Astrocyte of the hippocampus (primary cell): ENCODE measurements around the gene IRAK1BP1.
A peak's percentile ranks its signal among the peaks of the same experiment; 100 is the strongest.
"Not testable (repeated sequence)": the region's sequence is repeated elsewhere in the genome, so short reads cannot be mapped to it uniquely, and the experiment has no call there.

ENCODE experiments used
- DNase-seq: peaks from one replicate; pipeline ENCODE4 v3.0.0; 2011; ENCODE audit warnings: low read depth, low spot score

IRAK1BP1 gene, protein sequence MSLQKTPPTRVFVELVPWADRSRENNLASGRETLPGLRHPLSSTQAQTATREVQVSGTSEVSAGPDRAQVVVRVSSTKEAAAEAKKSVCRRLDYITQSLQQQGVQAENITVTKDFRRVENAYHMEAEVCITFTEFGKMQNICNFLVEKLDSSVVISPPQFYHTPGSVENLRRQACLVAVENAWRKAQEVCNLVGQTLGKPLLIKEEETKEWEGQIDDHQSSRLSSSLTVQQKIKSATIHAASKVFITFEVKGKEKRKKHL

DNA sequence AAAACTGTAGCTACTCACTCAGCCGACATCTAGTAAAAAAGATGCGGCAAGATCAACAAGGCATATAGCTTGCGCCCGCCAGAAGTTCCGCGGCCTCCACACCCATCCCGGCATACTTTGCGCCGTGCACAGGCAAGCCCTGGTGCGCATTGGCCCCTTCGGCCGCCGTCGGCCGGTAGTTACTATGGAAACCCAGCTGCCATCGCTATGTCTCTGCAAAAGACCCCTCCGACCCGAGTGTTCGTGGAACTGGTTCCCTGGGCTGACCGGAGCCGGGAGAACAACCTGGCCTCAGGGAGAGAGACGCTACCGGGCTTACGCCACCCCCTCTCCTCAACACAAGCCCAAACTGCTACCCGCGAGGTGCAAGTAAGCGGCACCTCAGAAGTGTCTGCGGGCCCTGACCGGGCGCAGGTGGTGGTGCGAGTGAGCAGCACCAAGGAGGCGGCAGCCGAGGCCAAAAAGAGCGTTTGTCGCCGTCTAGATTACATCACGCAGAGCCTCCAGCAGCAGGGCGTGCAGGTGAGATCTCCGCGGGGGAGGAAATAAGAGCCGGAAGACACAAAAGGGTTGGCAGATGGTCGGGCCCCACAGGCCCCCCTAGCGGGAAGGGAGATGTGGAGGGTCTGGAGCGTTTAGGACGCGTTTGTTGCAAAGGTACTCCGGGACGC, at the start of gene IRAK1BP1:
Gene IRAK1BP1, plus strand, starts transcription at position 182 of the 671 bp plus-strand sequence. Its CDS starts 26 bp downstream, at position 208.
- peak; percentile 93 for DNase-seq

DNA sequence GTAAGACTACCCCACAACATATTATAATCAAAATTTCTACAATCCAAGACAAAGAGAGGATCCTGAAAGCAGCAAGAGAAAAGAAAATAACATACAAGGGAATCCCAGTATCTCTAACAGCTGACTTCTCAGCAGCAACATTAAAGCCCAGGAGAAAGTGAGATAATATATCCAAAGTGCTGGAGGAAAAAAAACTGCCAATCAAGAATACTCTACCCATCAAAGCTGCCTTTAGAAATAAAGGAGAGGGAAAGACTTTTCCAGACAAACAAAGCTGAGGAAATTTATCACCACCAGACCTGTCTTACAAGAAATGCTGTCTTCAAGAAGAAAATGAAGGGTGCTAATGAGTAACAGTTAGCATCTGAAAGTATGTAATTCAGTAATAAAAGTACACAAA, 43.3 kb upstream of the IRAK1BP1 start:
- no peak for DNase-seq

DNA sequence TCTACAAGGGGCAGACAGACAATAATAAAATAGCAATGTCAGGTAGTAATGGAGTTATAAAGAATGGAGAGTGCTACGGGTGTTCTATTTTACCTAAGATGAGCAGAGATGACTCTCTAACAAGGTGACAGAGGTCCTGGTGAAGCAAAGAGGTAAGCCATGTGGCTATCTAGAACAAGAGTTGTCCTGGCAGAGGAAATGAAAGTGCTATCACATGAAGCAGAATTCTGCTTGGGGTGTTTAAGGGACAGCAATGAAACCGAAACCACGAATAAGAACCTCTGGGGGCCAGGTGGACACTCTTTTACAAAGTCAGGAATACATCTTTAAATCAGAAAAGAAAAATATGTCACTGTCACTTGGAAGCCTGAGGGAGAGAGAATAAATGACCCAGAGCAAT, 37.9 kb upstream of the IRAK1BP1 start:
- no peak for DNase-seq

DNA sequence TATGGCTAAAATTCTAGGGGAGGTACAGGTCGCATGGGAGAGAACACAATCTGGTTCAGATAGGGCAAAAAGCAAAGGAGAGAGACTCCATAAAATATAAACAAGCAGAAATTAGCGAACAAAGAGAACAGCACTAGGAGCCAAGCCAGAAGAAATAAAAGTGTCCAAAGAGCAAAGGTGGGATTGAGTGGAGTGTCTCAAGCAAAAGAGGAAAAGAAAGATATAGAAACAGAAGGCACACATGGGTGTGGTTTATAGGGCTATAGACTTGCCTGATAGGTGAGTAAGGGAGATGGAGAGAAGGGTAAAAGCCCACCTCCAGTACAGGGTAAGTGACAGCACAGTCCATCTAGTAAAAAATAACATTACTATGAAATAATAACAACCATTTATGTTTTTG, 36.5 kb upstream of the IRAK1BP1 start:
- DNase-seq, result no peak

DNA sequence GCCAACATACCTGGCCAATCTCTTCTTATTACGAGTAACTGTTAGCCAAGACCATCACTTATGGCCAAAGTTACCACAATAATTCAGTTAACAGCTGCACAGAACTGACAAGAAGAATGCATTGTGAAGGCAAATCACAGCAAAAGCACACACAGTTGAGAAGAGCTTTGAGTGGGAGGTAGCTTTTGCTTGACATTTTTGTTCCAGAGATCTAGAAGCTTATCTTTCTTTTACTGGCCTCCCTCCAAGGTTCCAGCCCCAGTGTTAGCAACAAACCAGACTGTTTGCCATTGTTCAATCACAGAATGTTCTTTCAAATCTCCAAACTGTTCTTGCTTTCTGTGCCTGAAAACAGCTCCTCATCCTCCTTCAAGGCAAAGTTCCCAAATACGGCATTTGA, 35.9 kb upstream of the IRAK1BP1 start:
- peak; percentile 74 for DNase-seq

DNA sequence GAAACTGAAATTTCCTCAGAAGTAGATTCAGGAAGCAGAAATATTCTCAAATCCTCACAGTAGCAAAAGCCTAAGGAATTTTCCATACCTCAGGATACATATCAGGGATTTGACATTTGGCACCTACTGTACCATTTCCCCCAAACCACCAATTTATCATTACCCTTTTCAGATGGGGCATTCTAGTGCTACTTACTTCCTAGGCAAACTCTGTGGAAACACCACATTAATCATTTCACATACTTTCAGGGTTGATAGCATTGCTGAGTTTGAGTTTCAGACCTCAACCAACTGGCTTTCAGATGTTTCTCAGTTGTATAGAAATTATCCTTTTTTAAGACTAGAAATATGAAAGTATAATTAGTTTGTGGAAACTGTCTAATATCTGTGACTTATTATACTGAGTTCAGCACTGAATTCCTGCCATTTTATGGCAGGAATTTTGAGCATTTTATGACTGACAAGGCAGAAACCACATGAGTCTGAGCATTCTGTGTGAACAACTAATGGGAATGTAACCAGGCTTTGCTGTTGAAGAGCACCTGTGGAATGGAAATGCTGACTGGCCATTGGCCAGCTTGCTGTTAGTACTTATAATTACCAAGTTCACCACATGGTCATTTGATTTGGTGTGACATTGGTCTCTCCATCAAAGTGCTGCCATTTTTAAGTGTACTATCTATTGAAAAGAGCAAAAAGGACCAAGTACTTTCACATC, 35.1 kb upstream of the IRAK1BP1 start:
- DNase-seq, result peak; percentile 75

DNA sequence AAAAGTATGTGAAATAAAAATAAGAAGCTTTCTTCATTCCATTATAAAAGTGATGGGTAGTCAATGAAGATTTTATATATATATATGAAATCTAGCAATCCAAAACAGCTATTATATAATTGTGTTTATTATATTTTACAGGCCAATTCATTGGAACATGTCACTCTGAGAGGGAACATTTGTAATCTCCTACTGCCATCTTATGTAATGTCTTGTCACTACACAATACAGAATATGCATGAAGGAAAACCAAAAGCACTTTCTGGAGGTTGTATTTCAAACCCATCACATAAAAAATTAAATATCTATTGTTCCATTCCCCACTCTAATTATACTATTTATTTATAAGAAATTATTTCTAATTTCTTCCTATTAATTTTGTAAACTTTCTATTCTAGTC, 31.5 kb upstream of the IRAK1BP1 start:
- peak; percentile 15 for DNase-seq

DNA sequence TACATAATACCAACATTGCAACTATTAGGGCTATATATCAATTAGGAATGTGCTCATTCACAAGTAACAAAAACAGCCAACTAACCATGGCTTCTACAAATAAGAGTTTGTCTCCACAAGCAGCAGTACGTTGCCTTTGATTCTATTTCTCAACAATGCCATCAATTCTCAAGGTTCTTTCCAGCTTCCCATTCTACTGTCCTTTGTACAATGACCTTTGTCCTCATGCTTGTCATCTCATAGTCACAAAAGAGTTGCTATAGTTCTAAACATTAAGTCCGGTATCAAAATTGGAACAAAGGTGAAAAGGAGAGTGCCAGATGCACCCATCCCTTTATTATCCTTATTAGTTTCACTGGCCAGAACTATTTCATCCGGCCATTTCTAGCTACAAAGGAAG, 30.8 kb upstream of the IRAK1BP1 start:
- no peak for DNase-seq

DNA sequence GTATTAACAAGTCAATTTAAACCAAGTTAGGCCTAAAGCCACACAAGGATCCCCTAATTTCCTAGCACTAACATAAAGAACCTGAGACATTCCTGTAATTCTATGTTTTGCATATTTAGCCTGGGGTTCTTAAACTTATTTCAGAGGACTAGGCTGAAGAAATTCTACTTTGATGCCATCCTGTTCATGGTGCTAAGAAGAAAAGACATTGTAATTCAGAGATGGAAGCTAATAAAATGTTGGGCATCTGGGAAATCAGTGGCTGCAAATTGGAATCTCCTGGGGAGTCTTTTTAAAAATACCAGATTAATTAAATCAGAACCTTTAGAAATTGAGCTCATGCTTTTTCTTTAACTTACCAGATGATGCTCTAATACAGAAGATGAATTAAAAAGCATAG, 26.2 kb upstream of the IRAK1BP1 start:
- no peak for DNase-seq

DNA sequence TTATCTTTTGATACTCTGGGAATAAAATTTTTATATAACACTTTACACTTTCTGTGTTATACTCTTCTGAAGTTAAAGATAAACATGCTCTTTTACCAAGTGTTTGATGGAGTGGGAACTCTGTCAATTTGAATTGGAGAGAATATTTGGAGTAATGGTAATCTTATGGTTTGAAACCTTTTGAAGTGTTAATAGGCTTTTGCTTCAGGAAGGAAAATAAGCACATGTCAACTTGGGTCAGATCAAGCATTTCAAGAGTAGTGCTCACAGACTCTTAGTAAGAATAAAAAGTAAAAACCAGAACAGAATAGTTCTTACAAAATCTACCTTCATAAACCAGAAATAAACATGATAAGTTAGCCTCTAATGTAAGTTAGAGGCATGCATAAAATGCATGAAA, 24.4 kb upstream of the IRAK1BP1 start:
- peak; percentile 11 for DNase-seq

DNA sequence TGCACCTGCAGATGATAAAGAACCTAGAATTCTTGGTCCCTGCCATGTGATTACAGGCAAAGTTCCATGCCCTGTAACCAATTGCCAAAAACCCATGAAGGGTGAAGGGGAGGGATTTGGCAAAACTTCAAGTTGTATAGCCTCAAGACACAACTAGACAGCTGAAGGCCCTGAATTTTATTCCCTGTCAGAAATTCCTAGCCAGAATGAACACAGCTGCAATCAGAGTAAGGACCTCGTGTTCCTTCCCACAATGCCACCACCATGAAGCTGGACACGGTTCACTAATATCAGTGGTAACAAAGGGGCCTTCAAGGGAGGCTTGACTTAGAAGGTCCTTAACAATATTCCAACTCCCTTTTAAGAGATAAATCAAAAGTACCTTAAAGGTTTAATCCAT, 22.5 kb upstream of the IRAK1BP1 start:
- DNase-seq, result no peak

DNA sequence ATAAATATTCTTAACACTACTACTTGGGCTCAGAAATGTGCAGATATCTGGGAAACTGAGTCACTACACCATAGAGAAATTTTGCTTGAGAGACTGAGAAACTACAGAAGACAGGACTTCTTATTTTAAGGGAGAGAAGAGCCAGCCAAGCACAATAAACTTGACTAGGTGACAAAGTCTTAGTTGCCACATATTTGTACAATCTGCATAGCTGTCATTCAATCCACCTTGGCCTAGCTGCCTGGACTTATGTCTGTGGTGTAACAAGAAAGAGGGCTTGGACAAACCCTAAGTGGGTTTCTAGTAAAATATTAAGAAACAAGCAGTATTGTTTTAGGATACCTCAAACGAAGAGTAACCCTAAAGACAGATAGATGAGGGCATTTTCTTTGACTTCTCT, 21.8 kb upstream of the IRAK1BP1 start:
- no peak for DNase-seq

DNA sequence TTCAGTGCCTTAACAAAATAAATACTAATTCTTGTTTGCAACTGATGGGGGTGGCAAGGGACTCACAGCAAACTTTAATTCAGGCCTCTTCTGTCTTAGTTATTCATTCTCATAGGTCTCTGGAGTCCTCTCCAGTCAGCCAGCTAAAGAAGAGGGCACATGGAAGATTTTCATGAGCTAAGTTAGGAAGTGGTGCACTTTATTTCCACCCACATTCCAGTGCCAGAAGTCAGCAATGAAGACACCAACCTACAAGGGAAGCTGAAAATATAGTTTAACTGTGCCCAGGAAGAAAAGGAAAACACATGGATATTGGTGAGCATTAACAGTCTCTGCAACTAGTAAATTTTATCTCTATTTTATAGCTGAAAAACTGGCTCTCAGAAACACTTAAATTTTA, 16.7 kb upstream of the IRAK1BP1 start:
- no peak for DNase-seq

DNA sequence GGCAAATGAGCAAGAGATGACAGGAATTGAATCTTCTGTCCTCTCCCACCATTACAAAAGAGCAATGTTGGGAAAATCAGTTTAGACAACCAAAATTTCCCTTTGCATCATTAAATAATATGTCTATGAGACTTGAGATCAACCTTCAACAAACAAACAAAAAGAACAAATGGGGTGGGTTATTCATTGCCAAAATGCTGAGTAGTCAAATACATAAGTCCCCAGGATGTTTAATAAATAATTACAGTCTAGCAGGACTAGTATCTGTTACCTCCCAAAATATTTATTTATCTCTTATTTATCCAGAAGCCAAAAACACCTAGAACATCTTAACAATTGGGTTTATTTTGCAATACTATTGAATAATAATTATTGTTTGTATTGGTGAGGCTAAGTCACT, 16.2 kb upstream of the IRAK1BP1 start:
- DNase-seq, result no peak

DNA sequence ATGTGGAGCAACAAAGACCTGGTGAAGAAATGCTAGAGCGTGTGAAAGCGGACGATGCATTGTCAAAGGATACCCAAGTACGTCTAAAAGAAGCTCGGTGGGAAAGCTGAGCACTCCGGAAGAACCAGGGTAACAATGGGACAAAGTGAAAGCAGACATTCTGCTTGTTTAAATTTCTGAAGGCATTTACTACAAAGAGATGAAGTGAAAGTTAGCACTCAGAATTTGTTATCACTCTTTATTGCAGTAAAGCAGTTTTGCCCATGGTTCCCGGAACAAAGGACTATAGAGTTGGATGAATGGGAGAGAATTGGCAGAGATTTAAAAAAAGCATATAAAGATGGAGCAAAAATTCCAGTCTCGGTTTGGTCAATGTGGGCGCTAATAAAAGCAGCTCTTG, 12.8 kb upstream of the IRAK1BP1 start:
- peak; percentile 4 for DNase-seq

DNA sequence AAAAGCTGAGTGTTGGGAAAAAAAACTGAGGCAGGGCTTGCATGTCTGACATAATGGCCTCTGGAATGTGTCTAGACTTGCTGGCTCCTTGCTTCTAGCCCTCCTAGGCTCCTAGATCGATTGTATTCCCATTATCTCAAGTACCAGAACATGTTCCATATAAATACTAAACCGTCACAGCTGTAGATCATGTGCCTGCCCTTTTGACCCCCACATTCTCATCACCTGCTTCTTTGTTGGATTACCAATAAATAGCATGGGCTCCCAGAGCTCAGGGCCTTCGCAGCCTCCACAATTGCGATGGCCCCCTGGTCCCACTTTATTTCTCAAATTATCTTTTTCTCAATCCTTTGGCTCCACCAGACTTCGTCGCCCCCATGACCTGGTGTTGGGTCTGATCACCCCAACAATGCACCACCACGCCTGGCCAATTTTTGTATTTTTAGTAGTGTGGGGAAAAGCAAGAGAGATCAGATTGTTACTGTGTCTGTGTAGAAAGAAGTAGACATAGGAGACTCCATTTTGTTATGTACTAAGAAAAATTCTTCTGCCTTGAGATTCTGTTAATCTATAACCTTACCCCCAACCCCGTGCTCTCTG, 8.9 kb upstream of the IRAK1BP1 start:
- not testable (repeated sequence) for DNase-seq

DNA sequence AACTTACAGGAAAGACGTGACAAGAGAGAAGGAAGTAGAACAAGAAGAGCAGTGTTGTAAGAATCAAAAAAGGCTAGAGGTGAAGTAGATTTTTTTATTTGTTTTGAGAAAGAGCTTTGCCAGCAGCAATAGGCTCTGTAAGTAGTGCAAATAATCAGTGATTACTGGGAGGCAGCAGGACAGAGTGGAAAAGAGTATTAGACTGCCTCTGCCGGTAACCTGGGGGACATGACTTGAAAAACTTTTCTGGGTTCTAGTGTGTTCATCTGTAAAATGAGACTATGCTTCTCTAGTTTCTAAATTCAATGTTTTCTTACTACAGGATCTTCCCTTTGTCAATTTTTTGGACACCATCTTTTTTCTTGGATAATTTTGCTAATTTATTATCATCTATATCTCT, 5.8 kb upstream of the IRAK1BP1 start:
- DNase-seq, result no peak

DNA sequence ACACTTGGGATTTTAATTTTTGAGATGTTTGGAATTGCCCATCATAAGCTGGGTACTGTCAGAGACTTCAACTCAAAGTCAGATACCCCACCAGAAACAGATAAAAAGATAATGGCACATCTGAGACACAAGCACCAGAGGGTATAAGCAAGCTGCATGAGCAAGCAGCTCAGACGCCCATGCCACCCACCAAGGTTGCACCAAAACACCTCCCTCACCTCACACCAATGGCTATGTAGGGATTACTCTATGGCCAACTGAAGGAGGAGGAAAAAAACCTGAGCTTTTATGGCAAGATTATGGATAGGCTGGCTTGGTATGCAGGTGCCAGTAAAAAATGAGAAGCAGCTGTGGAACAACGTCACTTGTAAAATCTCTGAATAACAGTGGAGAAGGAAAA, 3.8 kb upstream of the IRAK1BP1 start:
- DNase-seq, result no peak

DNA sequence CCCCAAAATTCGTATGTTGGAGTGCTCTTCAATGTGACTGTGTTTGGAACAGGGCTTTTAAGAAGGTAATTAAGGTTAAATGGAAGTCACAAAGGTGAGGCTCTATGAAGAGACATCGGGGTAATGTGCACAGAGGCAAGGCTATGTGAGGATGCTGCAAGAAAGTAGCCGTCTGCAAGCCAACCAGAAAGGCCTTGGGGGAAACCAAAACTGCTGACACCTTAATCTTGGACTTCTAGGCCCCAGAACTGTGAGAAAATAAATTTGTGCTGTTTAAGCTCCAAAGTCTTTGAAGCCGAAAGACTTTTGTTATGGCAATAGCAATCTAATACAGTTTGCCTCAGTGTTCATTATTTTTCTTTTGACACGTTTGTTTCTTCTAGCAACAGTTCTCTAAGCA, 2.4 kb upstream of the IRAK1BP1 start:
- no peak for DNase-seq

DNA sequence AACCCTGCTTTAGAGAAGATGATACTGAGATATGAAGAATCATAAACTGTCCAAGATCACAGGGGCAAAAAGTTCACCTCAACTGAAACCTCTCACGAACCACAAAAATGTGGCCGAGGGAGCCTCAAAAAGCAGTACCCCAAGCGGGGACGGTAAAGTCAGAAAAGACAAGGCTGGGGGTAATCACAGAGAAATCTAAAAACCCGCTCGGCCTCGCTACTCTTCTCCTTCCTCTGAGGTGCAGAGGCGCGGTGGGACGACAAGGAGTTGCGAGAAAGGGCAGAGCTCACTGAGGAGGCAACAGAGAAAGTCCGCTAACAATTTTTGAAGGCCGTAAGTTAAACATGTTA, 356 bp upstream of the IRAK1BP1 start:
- no peak for DNase-seq

DNA sequence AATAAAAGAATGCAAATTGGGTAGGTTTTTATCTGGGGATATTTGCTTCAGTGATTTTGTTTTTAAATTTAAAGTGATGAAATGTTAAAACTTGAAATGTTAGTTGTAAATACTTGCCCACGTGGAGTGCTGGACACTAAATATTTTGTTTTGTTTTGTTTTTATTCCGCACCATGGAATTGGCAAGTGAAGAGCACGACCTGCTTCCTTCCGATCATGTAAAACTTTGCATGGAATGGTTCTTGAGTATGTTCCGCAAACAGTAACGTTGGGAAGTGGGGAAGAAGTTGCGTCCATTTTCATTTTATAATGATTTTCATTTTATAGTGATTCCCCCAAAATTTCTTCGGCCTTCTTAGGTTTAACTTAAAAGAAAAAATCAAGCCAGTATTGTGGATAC, 765 bp downstream of the IRAK1BP1 start:
- DNase-seq, result peak; percentile 8

DNA sequence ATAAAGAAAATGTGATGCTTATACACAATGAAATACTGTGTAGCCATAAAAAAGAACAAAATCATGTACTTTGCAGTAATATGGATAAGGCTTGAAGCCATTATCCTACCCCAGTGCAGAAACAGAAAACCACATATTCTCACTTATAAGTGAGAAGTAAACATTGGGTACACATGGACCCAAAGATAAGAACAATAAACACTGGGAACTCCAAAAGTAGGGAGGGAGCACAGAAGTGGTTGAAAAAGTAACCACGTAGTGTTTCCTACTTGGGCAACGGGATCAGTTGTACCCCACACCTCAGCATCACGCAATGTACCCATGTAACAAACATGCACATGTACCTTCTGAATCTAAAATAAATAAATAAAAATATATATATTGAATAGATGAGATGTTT, 8.2 kb downstream of the IRAK1BP1 start:
- DNase-seq, result no peak

DNA sequence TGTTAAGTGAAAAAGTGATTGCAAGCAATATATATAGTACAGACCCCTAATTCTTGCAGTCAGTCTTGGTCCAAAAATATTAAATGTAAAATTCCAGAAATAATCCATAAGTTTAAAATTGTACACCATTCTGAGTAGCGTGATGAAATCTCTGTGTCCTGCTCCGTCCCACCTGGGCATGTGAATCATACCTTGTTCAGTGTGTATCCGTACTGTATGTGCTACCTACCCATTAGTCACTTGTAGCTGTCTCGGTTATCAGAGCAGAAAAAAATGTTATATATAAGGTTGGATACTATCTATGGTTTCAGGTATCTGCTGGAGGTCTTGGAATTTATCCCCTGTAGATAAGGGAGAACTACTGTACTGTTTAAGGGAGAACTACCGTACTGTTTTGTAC, 16.3 kb downstream of the IRAK1BP1 start:
- no peak for DNase-seq
